H1 (cell line): Measurements from ENCODE around the gene SGO2. TPM values are rescaled to one million over a fixed set of nuclear protein-coding genes. Genes with fewer than 3 reads are reported as not detected.

ENCODE experiments used
- POLR2AphosphoS5 ChIP-seq: IDR thresholded peaks from 2 replicates; pipeline ENCODE4 v1.6.1; 2011; ENCODE audit warnings: low read depth, low read length
- RAD21 ChIP-seq, 2 experiments: IDR thresholded peaks in 1 of 2; conservative IDR thresholded peaks in 1 of 2; 2 replicates each; pipeline ENCODE4 v1.6.1; 2011; ENCODE audit warnings: low read depth in 2 of 2, low read length in 2 of 2, improper control_type of control experiment in 1 of 2, inconsistent platforms in 1 of 2, mild to moderate bottlenecking in 1 of 2, moderate library complexity in 1 of 2
- polyA plus RNA-seq, 7 experiments: library from polyadenylated mRNA; depleted of rRNA in 3 of 7; stranded (reverse) in 5 of 7; unstranded in 2 of 7; fragments of >200 nt in 5 of 7; fragments of 200-250 nt in 2 of 7; gene quantifications; 1 replicate in 5 of 7; 2 replicates in 1 of 7; 4 replicates in 1 of 7; pipeline versions ENCODE4 v1.2.1 to v1.2.3, GENCODE V29; 2011 to 2013; ENCODE audit warnings: missing spikeins in 2 of 7, mixed read lengths in 2 of 7
- total RNA-seq: library from RNA; stranded (reverse); fragmentation: NEBNext Ultra II Directional; extraction: Animal tissue kit (Norgen Biotek cat#: 25700); gene quantifications from 2 replicates; pipeline ENCODE4 v1.2.1, GENCODE V29; 2021

SGO2 gene
- total and polyA plus RNA-seq, 2 of the 8 experiments (the other 6 are each of a cell fraction or from before 2014, with no cell fraction given) = 2.4 to 33.2 TPM

GRCh38 chr2:200631287-200631686 lies 105.3 kb downstream of the SGO2 start (continued):
- TF ChIP-seq RAD21 (IDR thresholded peaks at IDR 0.05 in 1 of 2, conservative IDR thresholded peaks at IDR 0.05 in 1 of 2; ENCODE audit: low read depth in 2 of 2, low read length in 2 of 2) (no peak), POLR2AphosphoS5 (no peak)

Other genes with a start within 250 kb of the SGO2 start
- 177 and 189 TPM in 2 replicates for gene SPATS2L, start 219.5 kb upstream of the SGO2 start, total RNA-seq
- 55.3 and 67.3 TPM in 2 replicates for gene SPATS2L, start 219.5 kb upstream of the SGO2 start, polyA plus RNA-seq (2011; rRNA removed)
- 3.1 and 3.3 TPM in 2 replicates for gene KCTD18, start 16.1 kb upstream of the SGO2 start, total RNA-seq
- gene KCTD18, start 16.1 kb upstream of the SGO2 start, polyA plus RNA-seq (2011; rRNA removed) = 1.6 and 2.1 TPM in 2 replicates
- 4.9 and 5.6 TPM in 2 replicates for gene AOX1, start 59.8 kb downstream of the SGO2 start, total RNA-seq
- 7.0 and 8.3 TPM in 2 replicates for gene AOX1, start 59.8 kb downstream of the SGO2 start, polyA plus RNA-seq (2011; rRNA removed)